GM12872 (cell line): Measurements from ENCODE around the gene ARMC6.
A peak's percentile ranks its signal among the peaks of the same experiment; 100 is the strongest.

Experiments
- CTCF ChIP-seq: IDR thresholded peaks from 3 replicates; pipeline ENCODE4 v1.5.1; 2011; ENCODE audit warnings: low read depth, mild to moderate bottlenecking, low read length, moderate library complexity; ENCODE audit not compliant: insufficient read depth

The ARMC6 gene

DNA sequence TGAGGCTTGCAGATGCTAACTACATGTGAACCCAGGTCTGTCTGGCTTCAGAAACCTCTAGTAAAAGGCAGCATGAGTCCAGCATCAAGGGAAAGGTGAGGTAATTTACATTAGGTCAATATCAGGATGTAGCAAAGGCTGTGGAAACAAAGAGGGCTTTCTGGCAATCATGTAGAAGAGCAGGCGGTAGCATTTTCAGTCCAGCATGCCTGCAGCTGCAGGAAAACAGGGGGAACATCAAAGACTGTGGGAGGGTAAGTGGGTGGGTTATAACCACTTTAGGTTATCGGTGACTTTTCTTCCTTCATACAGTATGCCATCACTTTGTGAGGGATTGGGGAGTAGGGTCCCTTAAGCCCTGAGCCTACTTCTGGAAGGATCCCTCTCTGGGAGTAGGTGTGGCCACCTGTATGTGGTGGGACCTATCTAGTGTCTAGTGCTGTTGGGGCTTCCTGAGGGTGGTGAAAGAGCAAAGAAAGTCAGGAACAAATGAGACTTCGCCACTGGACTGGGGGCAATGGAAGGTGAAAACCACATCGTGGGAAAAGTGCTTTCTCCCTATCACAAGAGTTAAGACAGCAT lies 10.9 kb upstream of the ARMC6 start:
- TF ChIP-seq CTCF, result no peak

DNA sequence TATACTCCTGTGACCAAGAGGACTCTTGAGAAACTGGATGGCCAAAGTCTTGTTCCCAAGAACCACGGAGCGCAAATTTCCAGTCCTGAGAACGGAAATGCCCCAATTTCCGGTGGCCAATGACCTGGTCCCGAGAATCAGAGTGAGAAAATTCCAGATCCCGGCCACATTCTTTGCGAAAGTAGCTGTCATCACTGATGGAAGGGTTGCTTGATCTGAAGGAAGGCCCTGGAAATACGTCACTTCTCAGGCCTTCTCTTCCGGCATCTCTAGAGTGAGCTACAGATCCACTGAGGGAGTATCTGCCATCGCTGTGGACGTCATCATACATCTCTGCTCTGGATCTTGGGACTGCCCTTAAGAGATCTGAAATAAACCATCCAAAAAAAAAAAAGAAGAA lies 7.5 kb upstream of the ARMC6 start:
- TF ChIP-seq CTCF, result no peak

GRCh38 chr19:19026299-19026971 lies 7.0 kb upstream of the ARMC6 start:
- peak; percentile 16; the same call in 1 of the 3 replicates for TF ChIP-seq CTCF

- TF ChIP-seq CTCF, result no peak
Observed at GRCh38 chr19:19027228-19027627, 6.2 kb upstream of the ARMC6 start.

DNA sequence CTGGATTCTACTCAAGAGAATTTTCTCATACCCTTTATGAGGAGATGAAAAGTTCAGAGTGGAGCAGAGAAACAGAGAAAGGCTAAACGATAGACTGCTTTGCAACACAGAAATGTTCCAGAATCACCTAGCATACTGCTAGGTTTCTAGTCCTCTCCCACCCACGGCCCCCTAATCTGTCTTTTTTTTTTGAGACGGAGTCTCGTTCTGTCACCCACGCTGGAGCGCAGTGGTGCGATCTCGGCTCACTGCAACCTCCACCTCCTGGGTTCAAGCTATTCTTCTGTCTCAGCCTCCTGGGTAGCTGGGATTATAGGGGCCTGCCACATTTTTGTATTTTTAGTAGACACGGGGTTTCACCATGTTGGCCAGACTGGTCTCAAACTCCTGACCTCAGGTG lies 4.9 kb upstream of the ARMC6 start:
- TF ChIP-seq CTCF, result no peak

DNA sequence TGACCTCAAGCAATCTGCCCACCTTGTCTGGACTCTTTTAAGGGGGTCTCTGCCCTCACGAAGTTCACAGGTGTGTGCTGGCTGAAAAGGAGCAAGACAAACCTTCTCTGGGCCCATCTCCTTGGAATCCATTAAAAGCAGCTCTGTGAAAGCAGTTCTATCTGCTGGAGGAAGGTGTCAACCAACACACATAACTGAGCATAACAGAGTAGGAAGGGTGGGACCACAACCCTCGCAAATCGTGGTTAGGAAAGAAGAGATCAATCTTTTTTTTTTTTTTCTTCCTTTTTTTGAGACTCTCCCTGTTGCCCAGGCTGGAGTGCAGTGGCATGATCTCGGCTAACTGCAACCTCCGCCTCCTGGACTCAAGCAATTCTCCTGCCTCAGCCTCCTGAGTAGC lies 1.5 kb upstream of the ARMC6 start:
- no peak for TF ChIP-seq CTCF

- TF ChIP-seq CTCF, result no peak
Observed at GRCh38 chr19:19032420-19033175, 805 bp upstream of the ARMC6 start.
